HepG2 (cell line): ENCODE results near the gene C14orf93. TPM values are rescaled to one million over a fixed set of nuclear protein-coding genes. Genes with fewer than 3 reads are reported as not detected.

ENCODE experiments used
- CBX2 ChIP-seq, 2 experiments: fragments of 200-600 bp in 1 of 2; sonication (generic); formaldehyde crosslinking in 1 of 2; IDR thresholded peaks; 2 replicates each; pipeline versions ENCODE4 v1.7.0 to v1.8.1; 2018 to 2022; ENCODE audit warnings: low read depth in 2 of 2, low read length in 1 of 2, mild to moderate bottlenecking in 1 of 2, missing genetic modification reagents in 1 of 2
- ETV6 ChIP-seq: sonication (generic); formaldehyde crosslinking; conservative IDR thresholded peaks from 2 replicates; pipeline ENCODE4 v1.4.0; 2020; ENCODE audit warnings: missing genetic modification reagents
- NAIF1 ChIP-seq: sonication (generic); formaldehyde crosslinking; IDR thresholded peaks from 2 replicates; pipeline ENCODE4 v1.5.0; 2020; ENCODE audit warnings: mild to moderate bottlenecking, missing genetic modification reagents, borderline replicate concordance
- NBN ChIP-seq: fragments of 450-650 bp; conservative IDR thresholded peaks from 2 replicates; pipeline ENCODE4 v1.6.1; 2017
- RARG ChIP-seq: sonication (generic); formaldehyde crosslinking; IDR thresholded peaks from 2 replicates; pipeline ENCODE4 v1.4.0; 2020; ENCODE audit warnings: low read depth, mild to moderate bottlenecking, missing genetic modification reagents
- ZNF124 ChIP-seq: sonication (generic); formaldehyde crosslinking; IDR thresholded peaks from 2 replicates; pipeline ENCODE4 v1.4.0; 2020; ENCODE audit warnings: missing genetic modification reagents
- ZNF292 ChIP-seq: sonication (generic); formaldehyde crosslinking; IDR thresholded peaks from 2 replicates; pipeline ENCODE4 v1.8.1; 2022; ENCODE audit warnings: mild to moderate bottlenecking, low read depth, missing genetic modification reagents, borderline replicate concordance
- ZNF367 ChIP-seq: sonication (generic); formaldehyde crosslinking; IDR thresholded peaks from 2 replicates; pipeline ENCODE4 v1.4.0; 2020; ENCODE audit warnings: missing genetic modification reagents, borderline replicate concordance
- ZNF761 ChIP-seq: sonication (generic); formaldehyde crosslinking; conservative IDR thresholded peaks from 2 replicates; pipeline ENCODE4 v1.4.0; 2020; ENCODE audit warnings: mild to moderate bottlenecking, missing genetic modification reagents
- polyA plus RNA-seq, 8 experiments: library from polyadenylated mRNA; depleted of rRNA in 3 of 8; stranded (reverse) in 7 of 8; unstranded in 1 of 8; fragments of >200 nt; fragmentation: Illumina TruSeq in 4 of 8; extraction: Trizol in 4 of 8; gene quantifications; 2 replicates each; pipeline versions ENCODE4 v1.2.1 to v1.2.3, GENCODE V29; 2011 to 2016; ENCODE audit warnings: low read depth in 4 of 8, missing spikeins in 1 of 8, mixed read lengths in 1 of 8; ENCODE audit not compliant: insufficient read depth in 1 of 8
- total RNA-seq, 5 experiments: library from RNA; depleted of rRNA; stranded (reverse); fragments of >200 nt; fragmentation: Illumina TruSeq; extraction: Trizol; gene quantifications; 2 replicates each; pipeline ENCODE4 v1.2.3, GENCODE V29; 2016; ENCODE audit warnings: low read depth in 1 of 5
- TF ChIP-seq, protein P1 (sequence below): sonication (generic); formaldehyde crosslinking; conservative IDR thresholded peaks from 2 replicates; pipeline ENCODE4 v1.4.0; 2020; ENCODE audit warnings: missing genetic modification reagents
- TF ChIP-seq, protein P2 (sequence below): IDR thresholded peaks from 2 replicates; pipeline ENCODE4 v1.6.1; 2016; ENCODE audit warnings: low read depth
- TF ChIP-seq, protein P3 (sequence below): sonication (generic); formaldehyde crosslinking; IDR thresholded peaks from 2 replicates; pipeline ENCODE4 v1.5.1; 2020; ENCODE audit warnings: missing genetic modification reagents, mild to moderate bottlenecking, borderline replicate concordance
- TF ChIP-seq, protein P4 (sequence below): sonication (generic); formaldehyde crosslinking; IDR thresholded peaks from 2 replicates; pipeline ENCODE4; 2020; ENCODE audit warnings: missing genetic modification reagents, mild to moderate bottlenecking, borderline replicate concordance

The C14orf93 gene
- total and polyA plus RNA-seq, 2 of the 13 experiments (the other 11 are each of a cell fraction or from before 2014, with no cell fraction given) = 11.4 to 22.5 TPM

DNA sequence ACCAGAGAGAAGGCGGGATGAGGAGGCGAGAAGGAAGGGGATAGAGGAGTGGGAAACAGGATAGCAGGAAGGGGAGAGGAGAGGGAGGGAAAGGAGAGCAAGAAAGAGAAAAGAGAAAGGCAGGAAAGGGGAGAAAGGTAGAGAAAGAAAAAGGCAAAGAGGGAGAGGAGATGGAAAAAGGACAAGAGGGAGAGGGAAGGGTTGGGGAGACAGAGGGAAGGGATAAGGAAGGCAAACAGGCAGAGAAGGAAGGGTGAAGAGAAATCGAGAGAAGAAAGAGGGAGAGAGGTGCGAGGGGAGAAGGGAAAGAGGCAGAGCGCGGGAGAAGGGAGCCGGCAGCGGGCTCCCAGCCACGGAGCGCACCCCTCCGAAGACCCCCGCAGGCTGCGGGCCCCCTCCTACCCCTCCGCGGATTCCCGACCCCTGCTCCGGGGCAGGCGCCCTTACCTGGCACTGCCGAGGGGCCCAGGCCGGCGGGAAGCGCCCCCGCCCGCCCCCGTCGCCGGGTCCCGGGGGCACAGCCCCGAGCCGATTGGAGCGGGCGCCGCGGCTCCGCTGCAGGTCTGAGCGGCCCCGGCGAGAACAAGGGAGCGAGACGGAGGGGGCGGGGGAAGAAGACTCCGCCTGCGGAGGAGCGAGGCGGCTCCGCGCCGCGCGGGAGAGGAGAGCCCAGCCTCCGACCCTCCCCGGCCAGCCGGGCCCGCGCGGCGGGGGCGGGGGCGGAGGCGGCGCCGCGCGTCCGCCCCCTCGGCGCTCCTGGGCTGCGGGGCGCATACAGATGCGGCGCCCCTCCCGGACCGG is 47.2 kb upstream of the C14orf93 start, which contains the start of gene CDH24 (continued):
- TF ChIP-seq, protein P1, sequence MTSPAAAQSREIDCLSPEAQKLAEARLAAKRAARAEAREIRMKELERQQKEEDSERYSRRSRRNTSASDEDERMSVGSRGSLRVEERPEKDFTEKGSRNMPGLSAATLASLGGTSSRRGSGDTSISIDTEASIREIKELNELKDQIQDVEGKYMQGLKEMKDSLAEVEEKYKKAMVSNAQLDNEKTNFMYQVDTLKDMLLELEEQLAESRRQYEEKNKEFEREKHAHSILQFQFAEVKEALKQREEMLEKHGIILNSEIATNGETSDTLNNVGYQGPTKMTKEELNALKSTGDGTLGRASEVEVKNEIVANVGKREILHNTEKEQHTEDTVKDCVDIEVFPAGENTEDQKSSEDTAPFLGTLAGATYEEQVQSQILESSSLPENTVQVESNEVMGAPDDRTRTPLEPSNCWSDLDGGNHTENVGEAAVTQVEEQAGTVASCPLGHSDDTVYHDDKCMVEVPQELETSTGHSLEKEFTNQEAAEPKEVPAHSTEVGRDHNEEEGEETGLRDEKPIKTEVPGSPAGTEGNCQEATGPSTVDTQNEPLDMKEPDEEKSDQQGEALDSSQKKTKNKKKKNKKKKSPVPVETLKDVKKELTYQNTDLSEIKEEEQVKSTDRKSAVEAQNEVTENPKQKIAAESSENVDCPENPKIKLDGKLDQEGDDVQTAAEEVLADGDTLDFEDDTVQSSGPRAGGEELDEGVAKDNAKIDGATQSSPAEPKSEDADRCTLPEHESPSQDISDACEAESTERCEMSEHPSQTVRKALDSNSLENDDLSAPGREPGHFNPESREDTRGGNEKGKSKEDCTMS (CRISPR knock-in tag) = no peak
- TF ChIP-seq RARG (CRISPR knock-in tag) = no peak
- no peak for TF ChIP-seq ZNF761
- TF ChIP-seq, protein P2, sequence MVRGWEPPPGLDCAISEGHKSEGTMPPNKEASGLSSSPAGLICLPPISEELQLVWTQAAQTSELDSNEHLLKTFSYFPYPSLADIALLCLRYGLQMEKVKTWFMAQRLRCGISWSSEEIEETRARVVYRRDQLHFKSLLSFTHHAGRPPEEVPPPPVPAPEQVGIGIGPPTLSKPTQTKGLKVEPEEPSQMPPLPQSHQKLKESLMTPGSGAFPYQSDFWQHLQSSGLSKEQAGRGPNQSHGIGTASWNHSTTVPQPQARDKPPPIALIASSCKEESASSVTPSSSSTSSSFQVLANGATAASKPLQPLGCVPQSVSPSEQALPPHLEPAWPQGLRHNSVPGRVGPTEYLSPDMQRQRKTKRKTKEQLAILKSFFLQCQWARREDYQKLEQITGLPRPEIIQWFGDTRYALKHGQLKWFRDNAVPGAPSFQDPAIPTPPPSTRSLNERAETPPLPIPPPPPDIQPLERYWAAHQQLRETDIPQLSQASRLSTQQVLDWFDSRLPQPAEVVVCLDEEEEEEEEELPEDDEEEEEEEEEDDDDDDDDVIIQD (CRISPR knock-in tag) = no peak
- TF ChIP-seq ZNF367 (CRISPR knock-in tag) = no peak
- peak; percentile 96 for TF ChIP-seq NBN
- TF ChIP-seq ZNF292 (CRISPR knock-in tag) = no peak
- no peak for TF ChIP-seq NAIF1 (CRISPR knock-in tag)
- TF ChIP-seq ZNF124 (CRISPR knock-in tag) = no peak
- no peak; the same call in 1 of the 2 replicates for TF ChIP-seq ETV6 (CRISPR knock-in tag)
- TF ChIP-seq, protein P3, sequence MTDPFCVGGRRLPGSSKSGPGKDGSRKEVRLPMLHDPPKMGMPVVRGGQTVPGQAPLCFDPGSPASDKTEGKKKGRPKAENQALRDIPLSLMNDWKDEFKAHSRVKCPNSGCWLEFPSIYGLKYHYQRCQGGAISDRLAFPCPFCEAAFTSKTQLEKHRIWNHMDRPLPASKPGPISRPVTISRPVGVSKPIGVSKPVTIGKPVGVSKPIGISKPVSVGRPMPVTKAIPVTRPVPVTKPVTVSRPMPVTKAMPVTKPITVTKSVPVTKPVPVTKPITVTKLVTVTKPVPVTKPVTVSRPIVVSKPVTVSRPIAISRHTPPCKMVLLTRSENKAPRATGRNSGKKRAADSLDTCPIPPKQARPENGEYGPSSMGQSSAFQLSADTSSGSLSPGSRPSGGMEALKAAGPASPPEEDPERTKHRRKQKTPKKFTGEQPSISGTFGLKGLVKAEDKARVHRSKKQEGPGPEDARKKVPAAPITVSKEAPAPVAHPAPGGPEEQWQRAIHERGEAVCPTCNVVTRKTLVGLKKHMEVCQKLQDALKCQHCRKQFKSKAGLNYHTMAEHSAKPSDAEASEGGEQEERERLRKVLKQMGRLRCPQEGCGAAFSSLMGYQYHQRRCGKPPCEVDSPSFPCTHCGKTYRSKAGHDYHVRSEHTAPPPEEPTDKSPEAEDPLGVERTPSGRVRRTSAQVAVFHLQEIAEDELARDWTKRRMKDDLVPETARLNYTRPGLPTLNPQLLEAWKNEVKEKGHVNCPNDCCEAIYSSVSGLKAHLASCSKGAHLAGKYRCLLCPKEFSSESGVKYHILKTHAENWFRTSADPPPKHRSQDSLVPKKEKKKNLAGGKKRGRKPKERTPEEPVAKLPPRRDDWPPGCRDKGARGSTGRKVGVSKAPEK (CRISPR knock-in tag) = peak; percentile 98; the same call in 1 of the 2 replicates
- TF ChIP-seq, protein P4, sequence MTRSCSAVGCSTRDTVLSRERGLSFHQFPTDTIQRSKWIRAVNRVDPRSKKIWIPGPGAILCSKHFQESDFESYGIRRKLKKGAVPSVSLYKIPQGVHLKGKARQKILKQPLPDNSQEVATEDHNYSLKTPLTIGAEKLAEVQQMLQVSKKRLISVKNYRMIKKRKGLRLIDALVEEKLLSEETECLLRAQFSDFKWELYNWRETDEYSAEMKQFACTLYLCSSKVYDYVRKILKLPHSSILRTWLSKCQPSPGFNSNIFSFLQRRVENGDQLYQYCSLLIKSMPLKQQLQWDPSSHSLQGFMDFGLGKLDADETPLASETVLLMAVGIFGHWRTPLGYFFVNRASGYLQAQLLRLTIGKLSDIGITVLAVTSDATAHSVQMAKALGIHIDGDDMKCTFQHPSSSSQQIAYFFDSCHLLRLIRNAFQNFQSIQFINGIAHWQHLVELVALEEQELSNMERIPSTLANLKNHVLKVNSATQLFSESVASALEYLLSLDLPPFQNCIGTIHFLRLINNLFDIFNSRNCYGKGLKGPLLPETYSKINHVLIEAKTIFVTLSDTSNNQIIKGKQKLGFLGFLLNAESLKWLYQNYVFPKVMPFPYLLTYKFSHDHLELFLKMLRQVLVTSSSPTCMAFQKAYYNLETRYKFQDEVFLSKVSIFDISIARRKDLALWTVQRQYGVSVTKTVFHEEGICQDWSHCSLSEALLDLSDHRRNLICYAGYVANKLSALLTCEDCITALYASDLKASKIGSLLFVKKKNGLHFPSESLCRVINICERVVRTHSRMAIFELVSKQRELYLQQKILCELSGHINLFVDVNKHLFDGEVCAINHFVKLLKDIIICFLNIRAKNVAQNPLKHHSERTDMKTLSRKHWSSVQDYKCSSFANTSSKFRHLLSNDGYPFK (CRISPR knock-in tag) = no peak
- no peak for TF ChIP-seq CBX2 (IDR thresholded peaks at IDR 0.05; ENCODE audit: low read depth, low read length)
- TF ChIP-seq CBX2 (CRISPR knock-in tag; IDR thresholded peaks at IDR 0.05; ENCODE audit: low read depth) = no peak
